ENCODE data around the gene RMDN2.

GRCh38 chr2:37984176-37984575 is 59.1 kb downstream of the RMDN2 start:
- TF ChIP-seq POLR2A (IDR thresholded peaks at IDR 0.05), result no peak
- no peak for TF ChIP-seq CTCF (IDR thresholded peaks at IDR 0.05)
